Subcutaneous adipose tissue (tissue), 4 donors: ENCODE results near the gene DRC3. TPM values are rescaled to one million over a fixed set of nuclear protein-coding genes. Genes with fewer than 3 reads are reported as not detected.

Experiments
- total RNA-seq, 4 donors: library from RNA; depleted of rRNA; stranded (reverse); fragments of >200 nt; gene quantifications; one replicate each; pipeline ENCODE4 v1.1.0, GENCODE V29; 2016
- TF ChIP-seq, protein P1 (sequence below): fragments of 450-650 bp; IDR thresholded peaks from one replicate; pipeline ENCODE4 v1.5.1; 2016; ENCODE audit warnings: low read depth, mild to moderate bottlenecking, control low read depth, antibody characterized with exemption, moderate library complexity

Gene DRC3
- total RNA-seq, 4 donors from 2014 or later = 0.38 to 1.3 (median 0.91) TPM

GRCh38 chr17:17971431-17972125 lies 1.1 kb upstream of the DRC3 start:
- TF ChIP-seq, protein P1, sequence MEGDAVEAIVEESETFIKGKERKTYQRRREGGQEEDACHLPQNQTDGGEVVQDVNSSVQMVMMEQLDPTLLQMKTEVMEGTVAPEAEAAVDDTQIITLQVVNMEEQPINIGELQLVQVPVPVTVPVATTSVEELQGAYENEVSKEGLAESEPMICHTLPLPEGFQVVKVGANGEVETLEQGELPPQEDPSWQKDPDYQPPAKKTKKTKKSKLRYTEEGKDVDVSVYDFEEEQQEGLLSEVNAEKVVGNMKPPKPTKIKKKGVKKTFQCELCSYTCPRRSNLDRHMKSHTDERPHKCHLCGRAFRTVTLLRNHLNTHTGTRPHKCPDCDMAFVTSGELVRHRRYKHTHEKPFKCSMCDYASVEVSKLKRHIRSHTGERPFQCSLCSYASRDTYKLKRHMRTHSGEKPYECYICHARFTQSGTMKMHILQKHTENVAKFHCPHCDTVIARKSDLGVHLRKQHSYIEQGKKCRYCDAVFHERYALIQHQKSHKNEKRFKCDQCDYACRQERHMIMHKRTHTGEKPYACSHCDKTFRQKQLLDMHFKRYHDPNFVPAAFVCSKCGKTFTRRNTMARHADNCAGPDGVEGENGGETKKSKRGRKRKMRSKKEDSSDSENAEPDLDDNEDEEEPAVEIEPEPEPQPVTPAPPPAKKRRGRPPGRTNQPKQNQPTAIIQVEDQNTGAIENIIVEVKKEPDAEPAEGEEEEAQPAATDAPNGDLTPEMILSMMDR = no peak

GRCh38 chr17:17972952-17973254 lies 241 bp downstream of the DRC3 start:
- TF ChIP-seq, protein P1 = no peak

GRCh38 chr17:17975436-17975835 lies 2.8 kb downstream of the DRC3 start:
- TF ChIP-seq, protein P1 = no peak

DNA sequence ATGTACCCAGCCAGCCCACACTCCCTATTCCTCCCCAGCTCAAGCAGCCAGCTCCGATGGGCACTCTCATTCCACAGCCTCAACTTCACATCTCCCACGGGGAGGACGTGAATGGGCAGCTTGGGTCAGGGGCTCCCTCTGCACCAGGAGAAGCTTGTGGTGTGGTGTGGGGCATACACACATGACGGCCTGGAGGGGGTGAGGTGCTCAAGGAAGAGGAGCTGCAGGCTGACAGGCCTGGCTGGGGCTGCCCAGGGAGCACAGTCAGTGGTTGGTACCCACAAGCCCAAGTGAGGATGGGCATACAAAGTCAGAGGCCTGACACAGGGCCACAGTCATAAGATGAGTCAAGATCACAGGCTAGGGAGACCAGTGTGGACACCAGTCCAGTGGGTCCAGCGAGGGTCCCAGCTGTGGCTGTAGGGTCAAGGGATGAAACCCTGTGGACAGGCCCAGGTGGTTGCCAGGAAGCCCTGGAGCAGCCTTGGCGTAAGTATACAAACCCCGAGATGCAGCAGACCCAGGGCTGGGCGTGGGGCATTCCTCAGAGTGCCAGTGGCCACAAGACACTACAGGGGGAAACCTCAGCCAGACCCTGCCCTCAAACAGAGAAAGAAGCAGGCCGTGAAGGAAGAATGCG lies 4.4 kb downstream of the DRC3 start:
- TF ChIP-seq, protein P1 = no peak

DNA sequence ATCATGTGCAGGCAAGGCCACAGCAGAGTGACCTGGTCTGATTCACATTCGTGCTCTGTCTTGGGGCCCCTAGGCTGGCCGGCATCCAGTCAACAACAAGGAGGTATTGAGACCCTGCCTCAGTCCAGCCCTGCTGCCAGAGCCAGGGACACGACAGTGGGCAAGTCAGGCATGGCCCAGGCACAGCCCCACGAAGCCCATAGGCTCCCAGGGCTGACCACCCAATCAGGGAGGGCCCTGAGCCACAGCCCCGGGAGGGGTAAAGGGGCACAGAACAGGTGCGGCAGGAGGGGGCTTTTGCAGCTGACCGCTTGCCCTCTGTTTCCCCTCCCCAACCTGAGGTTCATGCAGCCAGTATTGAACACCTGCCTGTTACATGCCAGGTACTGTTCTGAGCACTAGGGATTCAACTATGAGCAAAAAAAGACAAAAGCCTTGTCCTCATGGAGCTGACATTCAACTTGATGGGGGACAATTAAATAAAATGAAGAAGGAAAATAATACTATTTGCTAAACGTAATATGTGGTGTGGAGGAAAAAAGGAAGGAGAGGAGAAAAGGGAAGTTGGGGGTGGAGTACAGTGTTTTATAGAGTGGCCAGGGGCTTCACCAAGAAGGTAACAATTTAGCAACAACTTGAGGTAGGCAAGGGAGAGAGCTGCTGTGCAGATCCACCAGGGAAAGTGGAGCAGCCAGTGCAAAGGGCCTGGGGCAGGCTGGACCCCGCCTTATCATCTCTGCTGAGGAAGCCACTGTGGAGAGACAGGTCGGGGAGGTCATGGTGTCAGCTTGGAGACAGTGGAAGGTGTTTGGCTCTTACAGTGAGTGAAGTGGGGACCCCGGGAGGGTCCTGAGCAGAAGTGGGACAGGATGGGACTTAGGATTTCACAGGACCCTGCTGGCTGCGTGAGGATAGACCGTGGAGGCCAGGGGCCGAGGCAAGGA lies 6.1 kb downstream of the DRC3 start:
- TF ChIP-seq, protein P1 = no peak

DNA sequence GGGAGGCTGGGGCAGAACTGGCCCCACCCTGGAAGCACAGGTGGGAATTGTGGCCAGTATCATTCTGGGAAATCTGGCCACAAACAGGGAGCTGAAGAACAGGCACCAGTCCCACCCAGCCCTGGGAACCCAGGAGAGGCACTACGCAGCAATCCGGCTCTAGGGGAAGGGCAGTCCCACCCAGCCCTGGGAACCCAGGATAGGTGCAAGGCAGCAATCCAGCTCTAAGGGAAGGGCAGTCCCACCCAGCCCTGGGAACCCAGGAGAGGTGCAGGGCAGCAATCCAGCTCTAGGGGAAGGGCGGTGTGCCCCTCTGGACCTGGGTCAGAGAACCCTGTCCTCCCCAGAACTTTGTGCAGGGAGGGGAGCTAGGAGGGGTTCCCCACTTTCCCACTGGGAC lies 7.1 kb downstream of the DRC3 start:
- TF ChIP-seq, protein P1 = no peak

DNA sequence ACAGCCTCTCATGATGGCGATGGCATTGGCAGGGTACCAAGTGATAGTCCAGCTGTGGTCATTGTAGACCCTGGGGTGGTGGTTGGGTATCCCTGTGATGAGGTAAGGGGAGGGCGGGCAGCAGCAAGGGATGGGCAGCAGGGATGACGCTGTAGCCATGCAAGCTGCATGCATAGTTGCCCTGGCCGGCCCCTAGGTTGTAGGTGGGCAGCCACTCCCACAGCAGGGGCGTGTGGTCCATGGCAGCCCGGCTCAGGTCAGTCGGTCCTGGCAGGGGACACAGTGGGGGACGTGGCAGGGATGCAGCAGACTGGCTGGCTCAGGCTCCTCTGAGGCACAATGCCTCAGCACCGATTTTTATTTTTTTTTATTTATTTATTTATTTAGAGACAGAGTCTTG lies 8.7 kb downstream of the DRC3 start:
- TF ChIP-seq, protein P1 = no peak
